Endodermal cell (in vitro differentiated cells): Measurements from ENCODE around the gene PTPN14. TPM values are rescaled to one million over a fixed set of nuclear protein-coding genes. Genes with fewer than 3 reads are reported as not detected.

Experiments used
- DNase-seq: peaks from one replicate; pipeline ENCODE4 v3.0.0-alpha.2; 2017
- H3K27ac ChIP-seq: 2 replicates; pipeline ENCODE4 v1.5.1; 2013; ENCODE audit warnings: mild to moderate bottlenecking, low read depth, low read length, moderate library complexity
- H3K27me3 ChIP-seq: 2 replicates; pipeline ENCODE4 v1.6.1; 2013; ENCODE audit warnings: mild to moderate bottlenecking, low read length, moderate library complexity; ENCODE audit not compliant: insufficient read depth, control insufficient read depth, poor library complexity, severe bottlenecking
- H3K36me3 ChIP-seq: 2 replicates; pipeline ENCODE4 v1.7.0; 2013; ENCODE audit warnings: mild to moderate bottlenecking, low read length, moderate library complexity; ENCODE audit not compliant: control insufficient read depth, insufficient read depth
- H3K4me1 ChIP-seq: one replicate; pipeline ENCODE4 v1.7.0; 2013; ENCODE audit warnings: low read length; ENCODE audit not compliant: control insufficient read depth, insufficient read depth
- H3K4me3 ChIP-seq: 2 replicates; pipeline ENCODE4 v1.5.1; 2013; ENCODE audit warnings: mild to moderate bottlenecking, low read length, moderate library complexity
- H3K9ac ChIP-seq: 2 replicates; pipeline ENCODE4 v1.6.1; 2013; ENCODE audit warnings: mild to moderate bottlenecking, low read length, moderate library complexity; ENCODE audit not compliant: poor library complexity, severe bottlenecking; ENCODE audit errors: extremely low read depth
- H3K9me3 ChIP-seq: 2 replicates; pipeline ENCODE4 v1.6.1; 2013; ENCODE audit warnings: mild to moderate bottlenecking, low read length, moderate library complexity; ENCODE audit not compliant: control insufficient read depth
- H3K27ac Mint-ChIP-seq: 2 replicates; pipeline ENCODE4 v1.8.0; 2020; ENCODE audit warnings: mixed read lengths
- H3K27me3 Mint-ChIP-seq: 2 replicates; pipeline ENCODE4 v1.8.0; 2021; ENCODE audit warnings: mild to moderate bottlenecking, mixed read lengths; ENCODE audit not compliant: insufficient read depth
- H3K36me3 Mint-ChIP-seq: 2 replicates; pipeline ENCODE4 v1.8.0; 2020; ENCODE audit warnings: low read depth, mixed read lengths
- H3K4me1 Mint-ChIP-seq: 2 replicates; pipeline ENCODE4 v1.8.0; 2020; ENCODE audit warnings: mixed read lengths
- H3K4me3 Mint-ChIP-seq: 2 replicates; pipeline ENCODE4 v1.8.0; 2020; ENCODE audit warnings: mild to moderate bottlenecking, moderate library complexity, mixed read lengths
- H3K9me3 Mint-ChIP-seq: 2 replicates; pipeline ENCODE4 v1.8.0; 2020; ENCODE audit warnings: mild to moderate bottlenecking, mixed read lengths
- CTCF ChIP-seq: fragments of 200-600 bp; sonication (generic); conservative IDR thresholded peaks from 2 replicates; pipeline ENCODE4 v1.5.0; 2021; ENCODE audit warnings: antibody characterized with exemption, mild to moderate bottlenecking
- WGBS, 2 experiments: methylation state at CpG; one replicate each; pipeline versions ENCODE4 v1.1.5 to v1.1.7; 2013; ENCODE audit warnings: missing lambda C conversion rate in 2 of 2, mixed read lengths in 1 of 2; ENCODE audit not compliant: insufficient coverage in 1 of 2, insufficient read length in 1 of 2; 5-methylcytosine and 5-hydroxymethylcytosine counted together
- total RNA-seq, 2 donors: library from RNA; stranded (reverse); fragmentation: NEBNext Ultra II Directional in 1 of 2; extraction: Animal tissue kit (Norgen Biotek cat#: 25700) in 1 of 2; gene quantifications; 2 replicates in 1 of 2; 3 replicates in 1 of 2; pipeline ENCODE4 v1.2.1, GENCODE V29; 2021

Gene PTPN14
- total RNA-seq, 2 donors from 2014 or later: 72.6 to 93.2 TPM

DNA sequence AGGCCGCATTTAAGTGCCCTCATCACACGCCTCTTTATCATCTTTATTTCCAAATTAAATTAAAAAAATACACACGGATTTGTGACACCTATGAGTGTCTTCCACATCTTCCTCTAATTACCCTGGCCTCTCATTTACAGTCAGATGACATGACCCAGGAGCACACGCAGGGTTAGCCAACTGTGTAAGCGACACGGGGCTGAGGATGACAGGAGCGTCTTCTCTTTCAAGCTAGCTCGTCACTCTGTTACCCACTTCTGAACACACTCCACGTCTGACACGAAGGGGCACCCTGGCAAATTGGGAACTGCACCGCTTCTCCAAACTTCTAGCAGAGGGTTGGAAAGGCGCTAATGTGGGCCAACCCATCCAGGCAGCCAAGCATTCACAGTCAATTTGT lies 158.3 kb downstream of the PTPN14 start:
- no peaks in the 10 kb centered on the region for H3K27me3 ChIP-seq
- H3K27ac Mint-ChIP-seq: no peak overlapping the region
- no peak for TF ChIP-seq CTCF
- no peaks in the 10 kb centered on the region for H3K4me1 ChIP-seq
- no peaks in the 10 kb centered on the region for H3K9me3 ChIP-seq
- no peak overlapping the region for H3K4me3 ChIP-seq
- no peak overlapping the region for H3K9ac ChIP-seq
- no peaks in the 10 kb centered on the region for H3K27me3 Mint-ChIP-seq
- peaks cover 29% of the 10 kb centered on the region for H3K4me1 Mint-ChIP-seq
- 91 to 99% methylated on average over 12 of the region's 12 CpGs for WGBS, 2 experiments
- DNase-seq: no peak
- H3K27ac ChIP-seq: no peak overlapping the region
- no peak overlapping the region for H3K4me3 Mint-ChIP-seq
- H3K9me3 Mint-ChIP-seq: no peaks in the 10 kb centered on the region
- peaks cover 86% of the 10 kb centered on the region for H3K36me3 ChIP-seq
- H3K36me3 Mint-ChIP-seq: peaks cover 53% of the 10 kb centered on the region

GRCh38 chr1:214391873-214392645 lies 159.3 kb downstream of the PTPN14 start:
- Mint-ChIP-seq H3K4me3 (no peak overlapping the region), H3K36me3 (peaks cover 50% of the 10 kb centered on the region), H3K27me3 (no peaks in the 10 kb centered on the region), H3K4me1 (peaks cover 19% of the 10 kb centered on the region), H3K9me3 (no peaks in the 10 kb centered on the region), H3K27ac (no peak overlapping the region)
- 89 to 96% methylated on average over 6 to 12 of the region's 12 CpGs for WGBS, 2 experiments
- no peak for TF ChIP-seq CTCF
- Histone ChIP-seq H3K4me1 (no peaks in the 10 kb centered on the region), H3K27ac (no peak overlapping the region), H3K9me3 (no peaks in the 10 kb centered on the region), H3K36me3 (peaks cover 86% of the 10 kb centered on the region), H3K4me3 (no peak overlapping the region), H3K27me3 (no peaks in the 10 kb centered on the region), H3K9ac (no peak overlapping the region)
- DNase-seq: no peak

DNA sequence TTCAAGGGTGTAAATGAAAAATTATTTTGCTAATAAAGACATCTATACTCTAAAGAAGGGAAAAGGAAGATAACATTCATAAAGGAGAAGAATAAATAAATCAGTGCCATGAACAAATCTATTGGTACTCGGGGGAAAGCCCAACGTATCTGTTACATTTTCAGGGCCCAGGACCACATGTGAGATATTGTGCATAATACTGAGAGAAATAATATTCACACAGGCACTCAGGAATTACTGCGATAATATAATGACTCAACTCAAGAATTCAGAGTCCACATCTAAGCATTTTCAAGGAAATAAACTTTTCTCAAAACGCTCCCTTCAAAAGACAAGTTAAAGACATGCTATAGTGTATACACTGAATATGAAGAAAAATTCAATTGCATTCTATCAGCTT lies 161.7 kb downstream of the PTPN14 start:
- peaks cover 81% of the 10 kb centered on the region for H3K36me3 ChIP-seq
- no peak overlapping the region for H3K4me3 ChIP-seq
- Mint-ChIP-seq H3K4me3 (no peak overlapping the region), H3K4me1 (peaks cover 11% of the 10 kb centered on the region), H3K36me3 (peaks cover 47% of the 10 kb centered on the region), H3K27me3 (no peaks in the 10 kb centered on the region), H3K9me3 (no peaks in the 10 kb centered on the region), H3K27ac (no peak overlapping the region)
- TF ChIP-seq CTCF: no peak
- H3K4me1 ChIP-seq: no peaks in the 10 kb centered on the region
- H3K9me3 ChIP-seq: no peaks in the 10 kb centered on the region
- H3K9ac ChIP-seq: no peak overlapping the region
- H3K27ac ChIP-seq: no peak overlapping the region
- no peak for DNase-seq
- WGBS, 2 experiments: 94 to 100% methylated on average over 2 to 4 of the region's 4 CpGs
- no peaks in the 10 kb centered on the region for H3K27me3 ChIP-seq
